HK-2 (cell line): ENCODE results near the gene HDAC4.
A peak's percentile ranks its signal among the peaks of the same experiment; 100 is the strongest.
"Not testable (repeated sequence)": the region's sequence is repeated elsewhere in the genome, so short reads cannot be mapped to it uniquely, and the experiment has no call there.

Experiments
- DNase-seq: peaks from one replicate; pipeline ENCODE4 v3.0.0-alpha.2; 2018; ENCODE audit not compliant: unreplicated experiment

Gene HDAC4

DNA sequence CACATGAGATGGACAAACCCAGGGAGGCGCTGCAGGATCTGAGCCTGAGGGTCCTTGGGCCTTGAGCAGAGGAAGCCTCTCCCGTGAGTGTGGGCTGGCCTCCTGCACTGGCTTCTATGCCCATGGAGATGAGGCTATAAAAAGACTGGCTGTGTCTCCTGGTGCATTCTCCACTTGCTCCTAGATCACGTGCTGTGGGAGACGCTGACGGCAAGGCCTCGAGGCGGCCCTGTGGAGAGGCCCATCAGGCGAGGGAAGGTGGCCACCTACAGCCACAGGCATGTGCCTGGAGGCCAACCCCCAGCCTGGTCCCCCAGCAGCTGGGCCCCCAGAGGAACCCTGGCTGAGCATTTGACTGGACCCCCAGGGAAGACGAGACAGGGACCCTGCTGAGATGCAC lies 354.0 kb downstream of the HDAC4 start:
- no peak for DNase-seq

DNA sequence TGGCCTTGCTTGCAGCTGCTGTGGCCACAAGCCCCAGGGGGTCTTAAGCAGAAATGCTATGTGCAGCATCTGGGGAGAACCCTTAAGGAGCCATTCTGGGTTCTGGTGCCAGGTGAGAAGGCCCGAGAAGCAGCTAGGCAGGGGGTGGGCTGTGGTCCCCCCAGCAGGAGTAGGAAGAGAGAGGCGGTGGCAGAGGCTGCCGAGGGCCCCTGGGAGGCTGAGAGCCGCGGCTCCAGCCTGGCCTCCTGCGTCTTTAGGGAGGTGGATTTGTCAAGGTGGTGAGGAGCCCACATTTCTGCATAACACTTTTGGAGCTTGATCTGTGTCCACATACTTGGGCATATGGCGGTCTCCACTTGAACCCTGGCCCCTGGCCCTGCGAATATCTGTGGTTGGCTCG lies 356.5 kb downstream of the HDAC4 start:
- DNase-seq = no peak

DNA sequence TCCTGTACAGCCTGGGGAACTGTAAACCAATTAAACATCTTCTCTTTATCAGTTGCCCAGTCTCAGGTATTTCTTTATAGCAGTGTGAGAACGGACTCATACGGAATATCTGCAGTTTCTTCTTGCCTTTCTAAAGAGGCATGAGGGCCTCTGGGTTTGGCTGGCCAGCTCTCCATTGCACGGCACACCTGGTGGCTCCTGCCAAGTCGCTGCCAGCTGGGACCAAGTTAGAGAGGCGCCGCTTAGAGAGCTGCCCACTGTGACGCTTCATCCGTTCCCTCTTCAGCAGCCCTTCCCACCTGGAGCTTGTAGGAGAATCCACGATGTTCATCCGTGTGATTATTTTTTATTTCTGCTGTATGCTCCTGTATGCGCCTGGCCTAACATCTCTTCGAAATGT lies 357.5 kb downstream of the HDAC4 start:
- DNase-seq = no peak

DNA sequence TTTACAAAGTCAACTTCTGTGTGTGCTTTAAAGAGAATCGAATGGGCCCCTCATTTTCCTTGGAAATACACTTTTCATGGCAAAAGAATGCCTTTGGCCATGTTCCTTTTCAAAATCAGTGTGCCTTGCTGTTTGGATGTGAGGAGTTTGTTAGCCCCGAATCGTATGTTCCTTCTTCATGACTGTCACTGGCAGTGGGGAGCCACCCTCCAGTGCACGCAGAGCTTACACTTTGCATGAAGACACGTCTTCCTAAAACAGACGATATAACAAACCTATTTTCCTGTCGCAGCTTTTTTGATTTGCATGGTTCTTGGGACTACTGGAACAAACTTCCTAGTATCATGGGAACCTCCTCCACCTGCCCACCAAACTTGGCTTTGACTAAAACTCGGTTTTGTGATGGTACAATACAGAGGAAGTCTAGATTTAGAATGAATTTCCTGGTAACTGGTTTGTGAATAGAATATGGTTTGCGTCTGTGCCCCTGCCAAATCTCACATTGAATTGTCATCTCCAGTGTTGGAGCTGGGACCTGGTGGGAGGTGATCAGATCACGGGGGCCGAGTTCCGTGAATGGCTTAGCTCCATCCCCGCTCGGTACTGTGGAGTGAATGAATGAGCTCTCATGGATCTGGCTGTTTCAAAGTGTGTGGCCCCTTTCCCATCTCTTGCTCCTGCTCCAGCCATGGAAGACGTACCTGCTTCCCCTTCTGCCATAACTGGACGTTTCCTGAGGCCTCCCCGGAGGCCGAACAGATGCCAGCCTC lies 358.1 kb downstream of the HDAC4 start:
- DNase-seq = no peak

DNA sequence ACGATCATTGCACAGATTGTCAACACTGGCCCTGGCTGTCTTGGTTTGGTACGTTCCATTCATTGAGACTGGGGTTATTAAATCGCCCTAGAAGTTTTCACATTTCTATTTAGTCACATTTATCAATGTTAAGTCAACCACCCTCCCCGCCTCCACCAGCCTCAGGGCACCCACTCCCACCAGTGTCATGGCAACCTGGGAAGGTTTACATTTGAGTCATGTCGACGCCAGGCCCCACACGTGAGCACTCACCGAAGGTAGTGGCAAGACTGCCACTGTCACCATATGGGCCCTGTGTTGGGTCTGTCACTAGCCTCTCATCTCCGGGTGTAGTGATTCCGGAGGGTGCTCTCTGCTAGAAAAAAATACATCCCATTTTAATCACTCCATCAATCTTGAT lies 358.8 kb downstream of the HDAC4 start:
- no peak for DNase-seq

DNA sequence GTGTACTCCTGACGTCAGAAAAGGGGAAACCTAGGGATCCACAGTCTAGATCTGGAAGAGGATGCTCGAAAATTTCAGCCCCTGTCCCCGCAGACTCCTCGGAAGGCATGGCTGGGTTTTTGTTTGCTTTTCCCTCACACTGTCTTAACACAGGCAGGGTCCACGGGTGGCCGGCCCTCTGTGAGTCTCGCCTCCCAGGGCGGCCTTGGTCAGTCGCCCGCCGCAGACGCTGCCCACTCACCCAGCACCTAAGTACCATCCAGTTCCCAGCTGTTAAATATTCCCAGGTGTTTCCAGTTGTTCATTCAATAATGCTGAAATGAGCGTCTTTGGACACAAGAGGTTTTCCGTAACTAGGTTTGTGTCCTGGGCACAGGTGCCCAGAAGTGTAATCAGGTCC lies 359.8 kb downstream of the HDAC4 start:
- no peak for DNase-seq

DNA sequence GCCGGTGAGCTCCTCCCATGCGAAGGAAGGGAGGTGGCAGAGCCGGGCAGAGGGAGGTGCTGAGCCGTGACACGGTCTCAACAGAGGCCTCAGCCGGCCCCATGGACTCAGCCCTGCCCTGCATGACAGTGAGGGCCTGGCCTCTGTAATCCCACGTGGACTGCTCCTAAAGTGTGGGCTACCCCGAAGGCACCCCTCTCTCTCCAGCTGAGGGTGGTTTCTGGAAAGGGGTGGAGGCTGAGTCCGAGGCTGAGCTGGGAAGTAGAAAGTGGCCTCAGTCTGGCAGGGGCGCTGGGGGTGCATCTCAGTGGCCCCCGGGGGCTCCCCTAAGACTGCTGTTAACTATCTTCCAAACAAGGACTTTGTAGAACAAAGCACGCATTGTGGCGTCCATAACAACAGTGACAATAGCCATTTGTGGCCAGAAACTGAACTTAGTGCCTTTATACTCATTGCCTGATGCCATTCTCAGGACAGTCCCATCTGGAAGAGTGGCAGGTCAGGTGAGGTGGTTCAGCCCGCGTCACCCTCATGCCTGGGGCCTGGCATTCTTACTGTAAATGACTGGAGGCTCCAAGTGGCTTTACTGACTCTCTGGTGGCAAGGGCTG lies 360.6 kb downstream of the HDAC4 start:
- no peak for DNase-seq

DNA sequence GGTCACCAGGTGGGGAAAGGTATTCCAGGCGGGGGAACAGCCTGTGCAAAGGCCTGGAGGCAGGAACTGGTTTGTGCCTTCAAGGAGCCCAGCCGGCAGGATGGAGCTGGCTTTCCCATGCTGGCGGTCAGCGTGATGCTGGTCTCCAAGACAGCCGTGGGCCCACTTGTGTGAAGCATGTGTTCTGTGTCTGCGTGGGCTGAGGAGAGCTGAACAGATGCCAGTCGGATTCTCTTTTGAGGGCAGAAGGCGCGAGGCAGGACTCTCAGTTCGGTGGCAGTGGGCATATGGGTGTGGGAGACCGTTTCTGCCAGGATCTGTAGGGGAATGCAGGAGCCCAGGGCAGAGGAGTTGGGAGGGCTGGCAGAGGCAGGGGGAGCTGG lies 361.4 kb downstream of the HDAC4 start:
- DNase-seq = no peak

DNA sequence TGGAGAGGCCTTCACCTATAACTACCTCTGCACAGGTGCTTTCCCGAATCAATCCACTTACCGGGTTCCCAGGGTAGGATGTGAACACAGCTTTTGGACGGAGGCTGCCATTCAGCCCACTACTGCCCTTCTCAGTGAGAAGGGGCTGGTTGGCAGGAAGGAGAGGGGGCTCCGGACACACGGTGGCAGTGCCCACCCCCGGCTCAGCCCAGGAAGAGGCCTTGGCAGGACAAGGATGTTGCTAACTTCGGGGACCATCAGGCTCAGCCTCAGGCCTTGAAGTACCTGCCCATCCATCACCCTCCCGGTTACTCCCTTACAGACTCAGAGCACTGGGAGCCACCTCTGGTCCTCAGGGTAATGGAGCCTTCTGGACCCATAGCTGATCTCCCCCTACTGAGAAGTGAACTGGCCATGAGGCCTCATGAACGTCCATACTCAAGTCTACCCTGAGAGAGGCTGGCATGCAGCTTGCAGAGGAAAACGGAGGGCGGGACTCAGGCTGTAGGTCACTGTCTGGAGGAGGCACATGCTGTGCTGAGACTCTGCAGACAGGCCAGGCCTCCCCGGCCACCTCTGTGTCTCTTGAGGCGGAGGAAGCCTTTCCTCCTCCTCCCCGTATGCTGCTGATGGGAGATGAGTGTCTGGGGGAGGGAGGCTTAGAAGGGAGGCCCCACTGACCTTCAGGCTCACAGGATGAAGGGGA lies 361.9 kb downstream of the HDAC4 start:
- DNase-seq = no peak

DNA sequence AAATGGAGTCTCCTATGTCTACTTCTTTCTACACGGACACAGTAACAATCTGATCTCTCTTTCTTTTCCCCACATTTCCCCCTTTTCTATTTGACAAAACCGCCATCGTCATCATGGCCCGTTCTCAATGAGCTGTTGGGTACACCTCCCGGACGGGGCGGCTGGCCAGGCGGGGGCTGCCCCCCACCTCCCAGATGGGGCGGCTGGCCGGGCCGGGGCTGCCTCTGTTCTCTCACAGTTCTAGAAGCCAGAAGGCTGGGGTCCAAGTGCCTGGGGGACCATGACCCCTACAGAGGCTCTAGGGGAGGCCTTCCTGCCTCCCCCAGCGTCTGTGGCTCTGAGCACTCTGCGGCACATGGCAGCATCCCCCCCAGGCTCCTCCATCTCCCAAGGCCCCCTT lies 362.5 kb downstream of the HDAC4 start:
- DNase-seq = not testable (repeated sequence)

DNA sequence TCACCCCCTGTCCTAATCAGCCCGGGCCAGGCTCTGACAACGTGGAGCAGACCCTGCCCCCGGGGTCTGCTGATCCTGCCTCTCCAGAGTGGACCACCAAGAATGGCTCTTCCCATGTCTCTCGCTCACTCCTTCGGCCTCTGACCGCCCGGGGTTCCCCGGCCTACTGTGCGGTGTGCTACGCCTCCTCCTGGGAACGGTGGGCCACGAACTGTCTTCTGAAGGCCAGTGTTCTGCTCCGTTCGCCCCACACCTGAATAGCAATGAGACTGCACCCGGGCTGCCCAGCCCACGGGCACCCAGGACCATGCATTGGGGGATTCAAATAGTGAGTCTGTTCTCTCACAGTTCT lies 363.3 kb downstream of the HDAC4 start:
- no peak for DNase-seq

DNA sequence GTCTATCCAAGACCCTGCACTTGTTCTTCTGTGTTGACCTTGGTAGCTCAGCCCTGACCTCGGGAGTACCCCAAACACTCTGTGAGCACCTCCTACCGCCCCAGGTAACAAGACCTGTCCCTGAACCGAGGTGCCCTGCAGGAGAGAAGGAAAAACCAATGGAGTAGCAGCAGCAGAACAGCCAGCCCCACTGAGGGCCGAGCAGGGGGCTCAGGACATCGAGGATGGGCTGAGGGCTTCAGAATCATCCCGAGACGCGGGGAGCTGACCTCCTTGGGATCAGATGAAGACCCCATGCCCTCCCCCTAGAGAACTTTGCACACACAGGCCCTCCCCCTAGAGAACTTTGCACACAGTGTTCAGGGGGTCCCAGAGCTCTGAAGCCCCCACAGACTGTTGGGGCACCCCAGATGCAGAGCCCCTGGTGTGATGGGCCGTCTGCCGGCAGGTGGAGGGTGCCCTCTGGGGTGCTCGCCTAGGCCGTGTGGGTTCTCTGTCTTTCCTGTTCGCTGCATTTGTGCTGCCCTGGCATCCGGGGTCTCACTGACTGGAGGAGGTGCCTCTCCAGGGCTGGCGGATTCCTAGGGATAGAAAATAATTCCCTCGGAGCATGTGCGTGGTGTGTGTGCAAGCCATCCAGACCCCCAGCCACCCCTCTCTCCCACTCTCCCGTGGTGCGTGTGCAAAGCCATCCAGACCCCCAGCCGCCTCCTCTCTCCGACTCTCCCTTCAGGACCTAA lies 363.8 kb downstream of the HDAC4 start:
- DNase-seq = no peak

DNA sequence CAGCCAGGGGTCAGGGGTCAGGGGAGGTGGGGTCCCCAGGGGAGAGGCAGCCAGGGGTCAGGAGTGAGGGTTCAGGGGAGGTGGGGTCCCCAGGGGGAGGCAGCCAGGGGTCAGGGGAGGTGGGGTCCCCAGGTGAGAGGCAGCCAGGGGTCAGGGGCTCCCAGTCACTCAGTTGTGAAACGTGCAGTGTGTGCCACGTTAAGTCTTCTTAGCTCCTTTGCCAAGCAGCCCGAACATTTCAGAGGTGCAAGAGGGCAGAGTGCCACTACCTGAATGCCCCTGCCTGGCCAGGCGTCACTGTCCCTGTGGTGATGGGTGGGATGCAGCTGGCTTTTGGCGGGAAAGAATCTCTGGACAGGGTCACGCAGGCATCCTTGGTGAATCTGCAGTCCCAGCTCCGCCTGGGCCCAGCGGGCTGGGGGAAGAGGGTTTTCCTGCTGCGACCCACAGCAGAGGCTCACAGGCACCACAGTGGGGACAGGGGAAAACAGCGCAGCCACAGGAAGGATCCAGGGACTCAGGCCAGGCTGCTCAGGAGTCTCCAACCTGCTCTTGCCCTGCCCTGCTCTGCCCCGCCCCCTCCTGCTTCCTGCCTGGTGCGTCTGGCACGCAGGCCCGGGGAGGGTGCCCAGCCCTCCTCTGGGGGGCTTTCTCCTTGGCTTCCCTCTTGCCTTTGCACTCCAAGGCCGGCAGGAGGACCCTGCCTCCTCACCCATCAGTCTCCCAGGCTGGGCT lies 364.7 kb downstream of the HDAC4 start:
- DNase-seq = no peak

DNA sequence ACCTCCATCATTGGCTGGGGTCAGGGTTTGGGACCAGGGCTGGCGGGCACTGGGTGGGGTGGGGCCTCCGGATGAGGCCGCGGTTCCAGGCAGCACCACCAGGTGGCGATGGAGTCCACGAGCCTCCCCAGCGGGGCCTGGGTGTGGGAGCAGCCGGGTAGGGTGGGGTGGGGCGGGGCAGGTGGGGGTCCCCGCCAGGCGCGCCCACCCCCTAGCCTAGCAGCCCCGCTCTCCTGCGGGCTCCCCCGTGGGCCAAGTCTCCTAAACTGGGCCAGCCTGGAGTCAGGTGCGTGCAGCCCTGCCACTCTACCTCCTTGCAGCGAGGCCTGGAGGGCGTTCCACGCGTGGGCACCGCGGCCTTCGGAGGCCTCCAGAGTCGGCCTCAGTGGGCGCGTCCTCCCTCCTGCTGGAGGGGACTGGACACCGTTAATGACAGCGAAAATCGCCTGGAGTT lies 365.4 kb downstream of the HDAC4 start:
- peak; percentile 48 for DNase-seq

DNA sequence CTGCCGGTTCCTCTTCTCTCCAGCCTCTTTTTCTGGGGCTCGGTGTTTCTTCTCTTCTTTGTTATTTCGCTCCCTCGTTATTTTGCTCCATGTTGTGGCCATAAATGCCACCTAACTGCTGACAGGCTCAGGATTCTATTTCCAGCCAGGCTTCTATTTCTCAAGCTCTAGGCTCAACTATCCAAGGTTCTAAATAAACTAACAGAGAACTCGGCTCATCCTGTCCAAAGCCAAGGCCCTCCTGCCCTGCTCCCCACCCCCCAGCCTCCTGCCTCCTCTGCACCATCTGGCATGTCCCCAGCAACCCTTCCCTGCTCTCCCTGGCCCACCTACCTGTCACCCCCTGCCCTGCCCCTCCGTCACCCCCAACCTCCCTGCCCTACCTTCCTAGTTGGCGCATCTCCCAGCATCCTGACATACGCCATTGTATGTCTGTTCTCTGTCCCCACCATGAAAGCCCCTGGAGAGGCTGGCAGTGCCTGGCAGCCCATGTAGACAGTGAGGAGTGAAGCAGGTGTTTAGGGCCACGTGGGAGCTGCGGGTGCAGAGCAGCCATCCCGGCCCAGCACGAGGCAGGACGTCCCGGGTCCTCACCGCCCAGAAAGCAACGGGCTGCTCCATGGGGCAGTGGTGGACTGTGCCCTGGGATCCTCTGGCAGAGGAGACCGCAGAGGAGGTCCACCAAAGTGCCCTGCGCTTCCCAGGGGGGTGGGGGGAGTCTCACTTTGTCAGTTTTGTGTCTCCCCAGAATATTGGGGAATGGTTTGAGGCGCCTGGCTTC lies 366.1 kb downstream of the HDAC4 start:
- no peak for DNase-seq

DNA sequence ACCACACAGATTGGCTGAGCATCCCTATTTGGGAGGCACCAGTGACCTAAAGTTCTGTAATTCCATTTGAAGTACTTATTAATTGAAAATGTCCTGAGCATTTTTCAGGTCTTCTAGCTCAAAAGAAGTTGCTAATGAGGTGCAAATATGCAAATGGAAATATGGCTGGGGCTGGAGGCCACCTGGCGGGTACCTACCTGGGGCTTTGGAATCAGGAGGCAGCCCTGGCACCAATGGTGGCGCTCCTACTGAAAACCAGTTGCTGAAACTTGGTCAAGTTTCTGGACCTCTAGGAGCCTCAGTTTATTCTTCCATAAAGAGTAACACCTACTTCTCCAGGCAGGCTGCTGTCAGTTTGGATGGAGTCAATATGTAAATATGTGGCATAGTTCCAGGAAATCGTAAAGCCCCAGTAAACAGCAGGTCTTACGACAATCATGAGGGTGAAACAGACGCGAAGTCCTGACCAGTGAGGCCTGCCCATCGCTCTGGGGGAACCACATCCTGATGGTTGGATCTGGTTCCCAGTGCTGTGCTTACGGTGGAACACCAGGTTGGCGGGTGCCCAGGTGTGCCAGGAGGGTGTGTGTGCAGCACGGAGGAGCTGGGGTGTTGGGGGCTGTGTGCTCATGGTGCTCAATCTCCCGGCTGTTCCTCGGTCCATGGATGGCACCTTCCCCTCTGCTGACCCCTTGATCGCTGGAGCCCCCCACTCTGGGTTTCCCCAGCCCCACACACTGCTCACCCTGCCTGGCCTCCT lies 366.8 kb downstream of the HDAC4 start:
- no peak for DNase-seq

DNA sequence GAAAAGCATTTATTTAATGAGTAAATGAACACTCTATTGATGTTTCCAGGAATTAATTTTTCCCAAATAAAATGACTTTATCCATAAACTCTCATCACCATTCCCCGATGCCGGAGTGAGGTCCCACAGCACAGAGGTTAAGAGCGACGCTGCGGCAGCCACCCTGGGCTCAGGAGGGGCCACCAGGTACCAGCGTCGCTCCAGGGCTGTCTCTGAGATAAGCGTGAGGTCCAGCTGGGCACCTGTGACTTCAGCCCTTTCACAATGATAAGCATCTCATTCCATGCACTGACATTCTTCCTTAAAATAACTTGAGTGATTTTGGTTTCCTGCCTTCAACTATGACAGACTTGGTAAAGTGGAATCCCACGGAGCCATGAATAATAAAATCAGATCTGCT lies 370.9 kb downstream of the HDAC4 start:
- no peak for DNase-seq

DNA sequence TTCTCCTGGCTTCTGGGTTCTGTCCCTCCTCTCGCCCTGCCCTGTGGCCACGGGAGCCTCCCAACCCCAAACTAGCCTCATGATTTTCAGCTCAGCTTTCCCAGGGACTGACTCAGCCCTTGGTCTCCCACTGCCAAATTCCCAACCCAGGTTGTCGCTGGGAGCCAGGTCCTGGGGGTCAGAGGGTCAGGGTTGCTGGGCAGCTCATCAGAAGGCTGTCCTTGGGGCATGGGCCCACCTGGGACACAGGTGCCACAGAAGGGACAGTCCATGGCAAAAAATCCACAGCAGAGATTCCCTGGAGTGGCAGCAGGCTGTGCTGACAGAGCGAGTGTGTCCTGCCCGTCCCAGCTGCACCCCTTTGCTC lies 372.6 kb downstream of the HDAC4 start:
- DNase-seq = no peak

DNA sequence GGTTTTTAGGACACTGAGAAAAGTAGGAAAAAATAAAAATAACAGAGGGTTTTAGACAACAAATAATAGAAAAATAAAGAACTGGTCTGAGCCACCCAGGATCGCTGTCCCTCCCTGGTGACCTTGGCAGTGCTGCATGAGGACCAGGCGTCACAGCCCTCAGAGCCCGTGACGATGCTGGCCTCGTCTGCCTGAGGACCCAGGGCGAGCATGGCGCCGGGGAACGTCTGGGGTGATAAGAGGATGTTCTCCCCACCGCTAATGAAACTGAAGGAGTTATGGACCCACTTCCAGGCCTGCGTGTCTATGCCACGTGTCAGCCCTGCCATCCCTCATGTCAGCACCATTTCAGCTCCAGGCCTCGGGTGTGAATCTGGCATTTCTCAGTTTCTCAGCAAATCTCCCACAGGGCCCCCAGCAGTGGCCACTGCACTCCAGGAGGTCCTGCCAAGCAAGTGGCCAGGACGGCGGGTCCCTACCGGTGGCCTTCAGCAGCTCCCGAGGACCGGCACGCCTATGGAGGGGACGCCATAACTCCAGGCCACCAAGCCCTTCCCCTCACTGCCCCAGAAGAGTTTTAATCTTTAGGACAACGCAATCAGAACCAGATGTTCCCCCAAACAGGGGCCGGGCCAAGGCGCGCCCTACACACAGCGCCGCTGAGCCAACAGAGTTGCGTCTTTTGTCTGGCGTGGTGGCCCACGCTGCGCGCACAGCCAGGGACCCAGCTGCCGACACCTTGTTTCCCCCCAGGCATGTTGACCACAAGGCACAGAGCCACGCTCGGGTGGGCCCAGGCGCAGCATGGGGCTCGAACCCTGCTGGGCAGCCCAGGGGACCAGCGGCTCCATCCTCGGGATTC lies 373.2 kb downstream of the HDAC4 start:
- DNase-seq = no peak
